Ishikawa (cell line): Measurements from ENCODE around the gene ABCD3.

Experiments used
- CEBPB ChIP-seq: IDR thresholded peaks from 2 replicates; pipeline ENCODE4 v1.6.1; 2012
- CREB1 ChIP-seq: IDR thresholded peaks from 2 replicates; pipeline ENCODE4 v1.6.1; 2012; ENCODE audit warnings: low read depth
- EGR1 ChIP-seq: IDR thresholded peaks from 2 replicates; pipeline ENCODE4 v1.6.1; 2012
- EP300 ChIP-seq: IDR thresholded peaks from 2 replicates; pipeline ENCODE4 v1.6.1; 2012; ENCODE audit warnings: borderline replicate concordance
- FOXM1 ChIP-seq: IDR thresholded peaks from 2 replicates; pipeline ENCODE4 v1.6.1; 2012; ENCODE audit warnings: low read depth, borderline replicate concordance
- NFIC ChIP-seq: IDR thresholded peaks from 2 replicates; pipeline ENCODE4 v1.6.1; 2012
- RAD21 ChIP-seq: IDR thresholded peaks from 2 replicates; pipeline ENCODE4 v1.6.1; 2012; ENCODE audit warnings: low read depth
- TAF1 ChIP-seq: IDR thresholded peaks from 2 replicates; pipeline ENCODE4 v1.6.1; 2012; ENCODE audit warnings: low read depth, mild to moderate bottlenecking
- TCF12 ChIP-seq: IDR thresholded peaks from 2 replicates; pipeline ENCODE4 v1.6.1; 2012; ENCODE audit warnings: low read depth
- TEAD4 ChIP-seq: IDR thresholded peaks from 2 replicates; pipeline ENCODE4 v1.6.1; 2012
- YY1 ChIP-seq: IDR thresholded peaks from 2 replicates; pipeline ENCODE4 v1.6.1; 2012; ENCODE audit warnings: low read depth
- ZBTB7A ChIP-seq: IDR thresholded peaks from 2 replicates; pipeline ENCODE4 v1.6.1; 2012; ENCODE audit warnings: low read depth
- TF ChIP-seq, protein P1 (sequence below): IDR thresholded peaks from 2 replicates; pipeline ENCODE4 v1.6.1; 2012; ENCODE audit warnings: low read depth, mild to moderate bottlenecking
- TF ChIP-seq, protein P2 (sequence below): IDR thresholded peaks from 2 replicates; pipeline ENCODE4 v1.6.1; 2012
- TF ChIP-seq, protein P3 (sequence below): IDR thresholded peaks from 2 replicates; pipeline ENCODE4 v1.6.1; 2012

ABCD3 gene

DNA sequence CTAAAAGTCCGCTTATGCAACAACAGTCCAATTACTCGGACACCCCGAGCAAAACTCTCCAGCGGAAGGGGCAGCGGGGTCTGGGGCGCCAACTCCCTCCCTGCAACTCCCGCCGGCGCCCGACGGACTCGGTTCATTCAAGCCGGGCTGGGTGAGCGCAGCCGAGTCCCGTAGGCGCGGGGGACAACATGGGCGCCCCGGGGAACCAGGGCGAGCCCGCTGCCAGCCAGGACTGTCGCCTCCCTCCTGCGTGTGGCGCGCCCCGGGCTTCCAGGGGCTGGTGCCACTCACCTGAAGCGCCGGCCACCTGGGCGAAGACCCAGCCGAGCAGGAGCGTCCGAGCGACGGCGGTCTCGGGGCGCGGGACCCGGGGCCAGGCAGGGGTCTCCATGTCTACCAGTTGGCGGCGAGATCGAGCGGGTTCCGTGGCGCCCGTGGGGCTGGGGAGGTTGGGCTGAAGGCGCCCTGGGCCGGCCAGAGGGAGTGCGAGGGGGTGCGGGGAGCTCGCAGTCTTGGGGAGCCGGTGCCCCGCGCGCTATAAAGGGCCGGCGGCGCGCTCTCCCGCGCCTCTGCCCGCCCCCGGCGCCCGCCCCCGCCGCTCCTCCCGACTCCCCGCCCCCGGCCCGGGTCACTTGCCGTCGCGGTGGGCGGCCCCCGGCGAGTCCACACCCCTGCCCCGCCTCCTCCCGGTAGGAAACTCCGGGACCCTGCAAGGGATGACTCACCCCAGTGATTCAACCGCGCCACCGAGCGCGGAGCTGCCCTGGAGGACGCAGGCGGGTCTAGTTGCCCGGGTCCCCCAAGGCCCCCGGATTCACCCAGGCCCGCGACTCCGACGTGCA lies 123.3 kb downstream of the ABCD3 start, which contains the start of gene F3:
Gene F3, minus strand, starts transcription at position 514 of the 842 bp plus-strand sequence. Its CDS starts 123 bp downstream, at position 391.
- no peak for TF ChIP-seq CREB1
- peak; percentile 89 for TF ChIP-seq ZBTB7A
- TF ChIP-seq, protein P1, sequence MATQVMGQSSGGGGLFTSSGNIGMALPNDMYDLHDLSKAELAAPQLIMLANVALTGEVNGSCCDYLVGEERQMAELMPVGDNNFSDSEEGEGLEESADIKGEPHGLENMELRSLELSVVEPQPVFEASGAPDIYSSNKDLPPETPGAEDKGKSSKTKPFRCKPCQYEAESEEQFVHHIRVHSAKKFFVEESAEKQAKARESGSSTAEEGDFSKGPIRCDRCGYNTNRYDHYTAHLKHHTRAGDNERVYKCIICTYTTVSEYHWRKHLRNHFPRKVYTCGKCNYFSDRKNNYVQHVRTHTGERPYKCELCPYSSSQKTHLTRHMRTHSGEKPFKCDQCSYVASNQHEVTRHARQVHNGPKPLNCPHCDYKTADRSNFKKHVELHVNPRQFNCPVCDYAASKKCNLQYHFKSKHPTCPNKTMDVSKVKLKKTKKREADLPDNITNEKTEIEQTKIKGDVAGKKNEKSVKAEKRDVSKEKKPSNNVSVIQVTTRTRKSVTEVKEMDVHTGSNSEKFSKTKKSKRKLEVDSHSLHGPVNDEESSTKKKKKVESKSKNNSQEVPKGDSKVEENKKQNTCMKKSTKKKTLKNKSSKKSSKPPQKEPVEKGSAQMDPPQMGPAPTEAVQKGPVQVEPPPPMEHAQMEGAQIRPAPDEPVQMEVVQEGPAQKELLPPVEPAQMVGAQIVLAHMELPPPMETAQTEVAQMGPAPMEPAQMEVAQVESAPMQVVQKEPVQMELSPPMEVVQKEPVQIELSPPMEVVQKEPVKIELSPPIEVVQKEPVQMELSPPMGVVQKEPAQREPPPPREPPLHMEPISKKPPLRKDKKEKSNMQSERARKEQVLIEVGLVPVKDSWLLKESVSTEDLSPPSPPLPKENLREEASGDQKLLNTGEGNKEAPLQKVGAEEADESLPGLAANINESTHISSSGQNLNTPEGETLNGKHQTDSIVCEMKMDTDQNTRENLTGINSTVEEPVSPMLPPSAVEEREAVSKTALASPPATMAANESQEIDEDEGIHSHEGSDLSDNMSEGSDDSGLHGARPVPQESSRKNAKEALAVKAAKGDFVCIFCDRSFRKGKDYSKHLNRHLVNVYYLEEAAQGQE = no peak
- no peak; the same call in 1 of the 2 replicates for TF ChIP-seq YY1
- TF ChIP-seq EP300 = no peak
- TF ChIP-seq RAD21 = peak; percentile 4; the same call in 1 of the 2 replicates
- TF ChIP-seq, protein P2, sequence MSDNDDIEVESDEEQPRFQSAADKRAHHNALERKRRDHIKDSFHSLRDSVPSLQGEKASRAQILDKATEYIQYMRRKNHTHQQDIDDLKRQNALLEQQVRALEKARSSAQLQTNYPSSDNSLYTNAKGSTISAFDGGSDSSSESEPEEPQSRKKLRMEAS = peak; percentile 19; the same call in 1 of the 2 replicates
- TF ChIP-seq TCF12 = peak; percentile 44; the same call in 1 of the 2 replicates
- no peak for TF ChIP-seq CEBPB
- no peak for TF ChIP-seq EGR1
- no peak for TF ChIP-seq TEAD4
- TF ChIP-seq TAF1 = peak; percentile 41; the same call in 1 of the 2 replicates
- TF ChIP-seq NFIC = peak; percentile 21; the same call in 1 of the 2 replicates
- TF ChIP-seq, protein P3, sequence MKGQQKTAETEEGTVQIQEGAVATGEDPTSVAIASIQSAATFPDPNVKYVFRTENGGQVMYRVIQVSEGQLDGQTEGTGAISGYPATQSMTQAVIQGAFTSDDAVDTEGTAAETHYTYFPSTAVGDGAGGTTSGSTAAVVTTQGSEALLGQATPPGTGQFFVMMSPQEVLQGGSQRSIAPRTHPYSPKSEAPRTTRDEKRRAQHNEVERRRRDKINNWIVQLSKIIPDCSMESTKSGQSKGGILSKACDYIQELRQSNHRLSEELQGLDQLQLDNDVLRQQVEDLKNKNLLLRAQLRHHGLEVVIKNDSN = no peak
- TF ChIP-seq FOXM1 = no peak

DNA sequence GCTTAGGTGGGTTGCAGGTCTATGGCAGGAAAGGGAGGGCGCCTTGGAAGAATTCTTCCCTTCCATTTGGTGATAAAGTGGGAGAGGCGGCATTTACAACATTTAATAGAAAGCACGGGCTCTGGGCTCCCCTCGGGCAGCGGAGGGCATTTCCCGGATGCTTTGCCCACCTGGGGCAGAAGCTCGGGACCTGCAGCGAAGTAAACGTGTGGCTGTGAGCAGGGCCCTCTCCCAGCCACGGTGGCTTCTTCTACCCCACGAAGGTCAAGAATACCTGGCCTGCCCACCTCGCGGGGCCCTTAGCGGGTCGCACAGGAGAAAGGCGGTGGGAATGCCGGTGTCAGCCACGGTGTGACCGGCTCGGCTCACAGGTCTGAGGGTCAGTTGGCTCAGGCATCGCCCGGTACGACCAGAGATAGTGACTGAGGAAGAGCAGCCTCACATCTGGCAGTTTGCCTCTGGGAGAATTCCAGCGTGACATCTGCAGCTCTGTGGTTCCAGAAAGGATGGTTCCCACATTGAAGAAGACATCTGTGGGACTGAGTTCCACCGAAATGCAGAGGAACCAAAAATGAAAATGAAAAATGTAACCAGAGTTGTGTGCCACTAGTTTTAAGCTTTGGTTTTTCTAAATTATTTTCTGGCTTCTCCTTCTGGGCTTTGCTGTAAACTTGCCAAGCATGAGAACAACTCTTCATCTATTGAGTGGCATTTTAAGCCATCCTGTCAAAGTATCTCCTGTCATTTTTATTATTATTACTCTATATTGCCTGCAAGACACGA lies 124.1 kb downstream of the ABCD3 start:
- no peak for TF ChIP-seq ZBTB7A

DNA sequence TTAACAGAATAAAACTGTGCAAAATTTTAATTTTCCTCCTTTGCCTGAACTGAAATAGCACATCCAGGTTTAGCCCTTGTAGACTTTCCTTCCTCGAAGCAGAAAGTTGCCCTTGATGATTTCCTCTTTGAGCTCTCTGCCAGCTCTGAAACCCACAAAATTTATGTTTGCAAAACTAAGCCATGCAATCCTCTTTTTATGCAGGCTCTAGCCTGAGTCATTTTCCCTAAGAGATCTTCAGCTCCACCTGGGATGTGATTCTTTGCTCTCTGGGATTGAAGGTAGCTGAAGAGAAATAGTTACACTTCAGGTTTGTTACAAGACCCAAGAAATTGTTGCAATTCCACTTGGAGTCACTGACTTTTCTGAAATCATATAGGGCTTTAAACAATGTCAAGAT lies 124.8 kb downstream of the ABCD3 start:
- TF ChIP-seq TEAD4 = no peak
- no peak for TF ChIP-seq TCF12
- no peak for TF ChIP-seq RAD21
- TF ChIP-seq, protein P3 = no peak
- no peak for TF ChIP-seq YY1
- TF ChIP-seq, protein P1 = no peak
- TF ChIP-seq CREB1 = no peak
- no peak for TF ChIP-seq TAF1
- no peak for TF ChIP-seq NFIC
- no peak for TF ChIP-seq FOXM1
- no peak for TF ChIP-seq EP300
- TF ChIP-seq EGR1 = no peak
- no peak for TF ChIP-seq CEBPB
- TF ChIP-seq, protein P2 = no peak

DNA sequence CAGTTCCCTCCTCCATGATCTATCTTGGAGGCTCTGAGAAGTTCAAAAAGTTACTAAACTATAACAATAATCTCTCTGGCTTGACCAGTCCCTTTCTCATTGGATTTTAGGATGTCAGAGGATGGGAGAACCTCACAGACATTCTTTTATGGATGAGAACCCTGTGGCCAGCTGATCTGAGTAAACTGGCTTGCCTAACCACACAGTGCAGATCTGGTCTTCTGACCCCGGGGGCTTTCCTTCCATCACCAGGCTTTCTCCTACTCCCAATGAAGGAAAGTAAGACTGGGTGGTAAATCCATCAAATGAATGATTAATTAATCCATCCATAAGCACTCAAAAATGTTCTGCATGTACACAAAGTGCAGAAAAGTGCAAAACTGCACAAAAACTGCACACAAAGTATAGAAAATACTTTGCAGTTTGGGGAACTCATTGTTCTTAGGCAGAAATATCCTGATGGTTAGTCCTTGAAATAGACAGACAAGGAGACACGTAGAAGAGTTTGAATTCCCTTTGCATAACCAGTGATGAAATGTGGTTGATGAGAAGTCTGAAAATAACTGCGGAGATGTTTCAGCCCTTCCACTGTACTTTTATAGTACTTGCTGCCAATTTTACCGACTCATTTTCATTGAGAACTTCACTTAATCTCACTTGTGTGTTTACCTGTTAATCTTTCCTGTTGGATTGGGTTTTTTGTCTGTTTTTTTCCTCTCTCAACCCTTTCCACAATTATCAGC lies 125.9 kb downstream of the ABCD3 start:
- TF ChIP-seq, protein P1 = no peak
- no peak for TF ChIP-seq EP300
- TF ChIP-seq RAD21 = no peak
- no peak for TF ChIP-seq CREB1
- no peak for TF ChIP-seq TAF1
- no peak for TF ChIP-seq YY1
- TF ChIP-seq TCF12 = no peak
